Chondrocyte (in vitro differentiated cells): Measurements from ENCODE around the gene CYLD. TPM values are rescaled to one million over a fixed set of nuclear protein-coding genes. Genes with fewer than 3 reads are reported as not detected.

Experiments
- DNase-seq: peaks from one replicate; pipeline ENCODE4 v3.0.0; 2021; ENCODE audit warnings: mixed read lengths, low spot score
- H3K27ac Mint-ChIP-seq: one replicate; pipeline ENCODE4 v1.8.0; 2021; ENCODE audit warnings: mild to moderate bottlenecking, moderate library complexity, mixed read lengths; ENCODE audit not compliant: unreplicated experiment
- H3K27me3 Mint-ChIP-seq: 2 replicates; pipeline ENCODE4 v1.8.0; 2021; ENCODE audit warnings: low read depth, mixed read lengths
- H3K36me3 Mint-ChIP-seq: 2 replicates; pipeline ENCODE4 v1.8.0; 2021; ENCODE audit warnings: low read depth, mixed read lengths
- H3K4me1 Mint-ChIP-seq: 2 replicates; pipeline ENCODE4 v1.8.0; 2021; ENCODE audit warnings: low read depth, mild to moderate bottlenecking, mixed read lengths
- H3K4me3 Mint-ChIP-seq: one replicate; pipeline ENCODE4 v1.8.0; 2021; ENCODE audit warnings: mild to moderate bottlenecking, moderate library complexity, mixed read lengths; ENCODE audit not compliant: unreplicated experiment
- H3K9me3 Mint-ChIP-seq: 2 replicates; pipeline ENCODE4 v1.8.0; 2021; ENCODE audit warnings: low read depth, mixed read lengths
- CTCF ChIP-seq: fragments of 200-600 bp; sonication (generic); IDR thresholded peaks from 2 replicates; pipeline ENCODE4 v1.5.0; 2021; ENCODE audit warnings: antibody characterized with exemption, mild to moderate bottlenecking, moderate library complexity
- total RNA-seq: library from RNA; stranded (reverse); gene quantifications from 3 replicates; pipeline ENCODE4 v1.2.1, GENCODE V29; 2021

Gene CYLD
- total RNA-seq, 1 donor from 2014 or later = 35.8 TPM

- H3K27ac Mint-ChIP-seq = no peak overlapping the region
- no peak for DNase-seq
- no peaks in the 10 kb centered on the region for H3K4me1 Mint-ChIP-seq
- no peak overlapping the region for H3K4me3 Mint-ChIP-seq
- no peaks in the 10 kb centered on the region for H3K9me3 Mint-ChIP-seq
- H3K36me3 Mint-ChIP-seq = peaks cover 2% of the 10 kb centered on the region
- H3K27me3 Mint-ChIP-seq = peaks cover 18% of the 10 kb centered on the region
- TF ChIP-seq CTCF = no peak
Observed at GRCh38 chr16:50718061-50718760, 23.7 kb upstream of the CYLD start.

- peaks cover 2% of the 10 kb centered on the region for H3K36me3 Mint-ChIP-seq
- DNase-seq = no peak
- H3K27me3 Mint-ChIP-seq = peaks cover 18% of the 10 kb centered on the region
- no peak for TF ChIP-seq CTCF
- H3K27ac Mint-ChIP-seq = no peak overlapping the region
- peaks cover under 1% of the 10 kb centered on the region for H3K9me3 Mint-ChIP-seq
- no peaks in the 10 kb centered on the region for H3K4me1 Mint-ChIP-seq
- no peak overlapping the region for H3K4me3 Mint-ChIP-seq
Observed at GRCh38 chr16:50718761-50719400, 23.0 kb upstream of the CYLD start.

- no peak overlapping the region for H3K4me3 Mint-ChIP-seq
- no peaks in the 10 kb centered on the region for H3K4me1 Mint-ChIP-seq
- no peak overlapping the region for H3K27ac Mint-ChIP-seq
Observed at GRCh38 chr16:50719401-50720337, 22.2 kb upstream of the CYLD start.

GRCh38 chr16:50721549-50722404, 20.1 kb upstream of the CYLD start:
- peaks cover 15% of the 10 kb centered on the region for H3K27me3 Mint-ChIP-seq
- no peak overlapping the region for H3K4me3 Mint-ChIP-seq
- peaks cover 5% of the 10 kb centered on the region for H3K36me3 Mint-ChIP-seq
- H3K27ac Mint-ChIP-seq = no peak overlapping the region
- no peak for DNase-seq
- peaks cover 13% of the 10 kb centered on the region for H3K9me3 Mint-ChIP-seq
- H3K4me1 Mint-ChIP-seq = no peaks in the 10 kb centered on the region
- no peak for TF ChIP-seq CTCF

More at GRCh38 chr16:50719401-50720337, 22.2 kb upstream of the CYLD start:
- Mint-ChIP-seq H3K36me3 (peaks cover 5% of the 10 kb centered on the region), H3K9me3 (peaks cover 8% of the 10 kb centered on the region), H3K27me3 (peaks cover 18% of the 10 kb centered on the region)
- DNase-seq = no peak
- TF ChIP-seq CTCF = no peak
